IMR-90 (cell line): ENCODE results near the gene ZNF385B.

Experiments used
- BHLHE40 ChIP-seq: fragments of 150-350 bp; IDR thresholded peaks from 2 replicates; pipeline ENCODE4 v1.6.1; 2016; ENCODE audit warnings: mild to moderate bottlenecking, low read depth, low read length
- CHD1 ChIP-seq: IDR thresholded peaks from 2 replicates; pipeline ENCODE4 v1.6.1; 2012; ENCODE audit warnings: low read depth, low read length, improper control_type of control experiment
- ELK1 ChIP-seq: fragments of 150-350 bp; IDR thresholded peaks from 2 replicates; pipeline ENCODE4 v1.6.1; 2016; ENCODE audit warnings: low read depth, mild to moderate bottlenecking, low read length, moderate library complexity, borderline replicate concordance
- MAZ ChIP-seq: IDR thresholded peaks from 2 replicates; pipeline ENCODE4 v1.6.1; 2012; ENCODE audit warnings: low read depth, mild to moderate bottlenecking, low read length, improper control_type of control experiment, moderate library complexity, borderline replicate concordance
- MXI1 ChIP-seq: IDR thresholded peaks from 2 replicates; pipeline ENCODE4 v1.6.1; 2012; ENCODE audit warnings: low read depth, mild to moderate bottlenecking, low read length, moderate library complexity, borderline replicate concordance
- POLR2A ChIP-seq: IDR thresholded peaks from 2 replicates; pipeline ENCODE4 v1.6.1; 2012; ENCODE audit warnings: mild to moderate bottlenecking, low read depth, low read length
- RAD21 ChIP-seq: IDR thresholded peaks from 2 replicates; pipeline ENCODE4 v1.6.1; 2012; ENCODE audit warnings: low read length, improper control_type of control experiment
- RFX5 ChIP-seq: IDR thresholded peaks from 2 replicates; pipeline ENCODE4 v1.8.0; 2012; ENCODE audit warnings: low read depth, mild to moderate bottlenecking, low read length, moderate library complexity
- SMC3 ChIP-seq: fragments of 150-350 bp; IDR thresholded peaks from 2 replicates; pipeline ENCODE4 v1.6.1; 2016; ENCODE audit warnings: low read depth, mild to moderate bottlenecking, antibody characterized with exemption, low read length, moderate library complexity
- TF ChIP-seq, protein P1 (sequence below): conservative IDR thresholded peaks from 2 replicates; pipeline ENCODE4 v1.5.1; 2012; ENCODE audit warnings: mild to moderate bottlenecking, low read depth, low read length, improper control_type of control experiment
- TF ChIP-seq, protein P2 (sequence below): fragments of 150-350 bp; IDR thresholded peaks from 2 replicates; pipeline ENCODE4 v1.6.1; 2017; ENCODE audit warnings: mild to moderate bottlenecking, antibody characterized with exemption, low read length, low read depth

- TF ChIP-seq, protein P1, sequence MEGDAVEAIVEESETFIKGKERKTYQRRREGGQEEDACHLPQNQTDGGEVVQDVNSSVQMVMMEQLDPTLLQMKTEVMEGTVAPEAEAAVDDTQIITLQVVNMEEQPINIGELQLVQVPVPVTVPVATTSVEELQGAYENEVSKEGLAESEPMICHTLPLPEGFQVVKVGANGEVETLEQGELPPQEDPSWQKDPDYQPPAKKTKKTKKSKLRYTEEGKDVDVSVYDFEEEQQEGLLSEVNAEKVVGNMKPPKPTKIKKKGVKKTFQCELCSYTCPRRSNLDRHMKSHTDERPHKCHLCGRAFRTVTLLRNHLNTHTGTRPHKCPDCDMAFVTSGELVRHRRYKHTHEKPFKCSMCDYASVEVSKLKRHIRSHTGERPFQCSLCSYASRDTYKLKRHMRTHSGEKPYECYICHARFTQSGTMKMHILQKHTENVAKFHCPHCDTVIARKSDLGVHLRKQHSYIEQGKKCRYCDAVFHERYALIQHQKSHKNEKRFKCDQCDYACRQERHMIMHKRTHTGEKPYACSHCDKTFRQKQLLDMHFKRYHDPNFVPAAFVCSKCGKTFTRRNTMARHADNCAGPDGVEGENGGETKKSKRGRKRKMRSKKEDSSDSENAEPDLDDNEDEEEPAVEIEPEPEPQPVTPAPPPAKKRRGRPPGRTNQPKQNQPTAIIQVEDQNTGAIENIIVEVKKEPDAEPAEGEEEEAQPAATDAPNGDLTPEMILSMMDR: no peak
- TF ChIP-seq RAD21: no peak
- no peak for TF ChIP-seq POLR2A
- TF ChIP-seq, protein P2, sequence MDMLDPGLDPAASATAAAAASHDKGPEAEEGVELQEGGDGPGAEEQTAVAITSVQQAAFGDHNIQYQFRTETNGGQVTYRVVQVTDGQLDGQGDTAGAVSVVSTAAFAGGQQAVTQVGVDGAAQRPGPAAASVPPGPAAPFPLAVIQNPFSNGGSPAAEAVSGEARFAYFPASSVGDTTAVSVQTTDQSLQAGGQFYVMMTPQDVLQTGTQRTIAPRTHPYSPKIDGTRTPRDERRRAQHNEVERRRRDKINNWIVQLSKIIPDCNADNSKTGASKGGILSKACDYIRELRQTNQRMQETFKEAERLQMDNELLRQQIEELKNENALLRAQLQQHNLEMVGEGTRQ: no peak
- no peak for TF ChIP-seq SMC3
- no peak for TF ChIP-seq CHD1
- TF ChIP-seq MXI1: no peak
- no peak for TF ChIP-seq MAZ
- no peak for TF ChIP-seq BHLHE40
- TF ChIP-seq ELK1: no peak
- no peak for TF ChIP-seq RFX5
Measured at GRCh38 chr2:179702912-179703311, 158.5 kb downstream of the ZNF385B start.
